Measurements from ENCODE around the gene EMX1.

DNA sequence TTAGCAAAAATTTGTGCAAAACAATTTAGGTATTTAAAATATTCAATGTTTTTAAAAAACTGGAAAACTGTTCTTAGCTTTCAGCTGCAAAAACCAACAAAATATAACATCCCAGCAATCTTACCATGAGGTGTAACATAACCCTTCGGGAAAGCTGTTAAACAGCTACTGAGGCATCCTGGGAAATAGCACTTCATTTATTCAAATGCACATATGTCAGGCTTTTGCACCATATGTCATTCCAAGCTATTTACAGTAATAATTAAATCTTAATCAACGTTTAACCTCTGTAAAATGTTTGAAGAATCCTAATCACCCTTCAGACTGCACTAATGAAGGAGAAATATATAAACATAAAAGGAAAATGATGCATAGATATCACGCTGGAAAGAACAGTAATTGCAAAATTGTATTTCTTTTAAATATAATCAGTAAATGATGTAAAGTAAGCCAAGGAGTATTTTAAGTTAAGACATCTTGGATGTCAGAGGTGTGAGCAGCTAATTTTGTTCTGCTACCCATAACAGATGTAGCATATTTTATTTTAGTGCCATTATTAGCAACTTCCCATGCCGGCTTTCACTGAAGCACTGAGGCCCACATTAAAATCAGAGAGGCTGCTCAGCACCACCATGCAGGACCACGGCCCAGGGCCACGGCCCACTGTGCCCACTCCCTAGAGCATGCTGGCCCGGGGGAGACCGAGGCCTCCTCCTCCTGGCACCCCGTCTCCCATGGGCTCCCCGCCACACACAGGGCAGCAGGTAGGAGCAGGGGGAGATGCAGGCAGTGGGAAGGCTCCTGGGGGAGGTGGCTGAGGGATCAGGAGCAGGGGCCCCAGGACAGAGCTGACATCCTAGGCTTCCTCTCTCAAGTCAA lies 30.9 kb downstream of the EMX1 start:
- TF ChIP-seq, protein P1, sequence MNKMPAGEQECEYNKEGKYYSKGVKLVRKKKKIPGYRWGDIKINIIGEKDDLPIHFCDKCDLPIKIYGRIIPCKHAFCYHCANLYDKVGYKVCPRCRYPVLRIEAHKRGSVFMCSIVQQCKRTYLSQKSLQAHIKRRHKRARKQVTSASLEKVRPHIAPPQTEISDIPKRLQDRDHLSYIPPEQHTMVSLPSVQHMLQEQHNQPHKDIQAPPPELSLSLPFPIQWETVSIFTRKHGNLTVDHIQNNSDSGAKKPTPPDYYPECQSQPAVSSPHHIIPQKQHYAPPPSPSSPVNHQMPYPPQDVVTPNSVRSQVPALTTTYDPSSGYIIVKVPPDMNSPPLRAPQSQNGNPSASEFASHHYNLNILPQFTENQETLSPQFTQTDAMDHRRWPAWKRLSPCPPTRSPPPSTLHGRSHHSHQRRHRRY (tag by site-specific recombination; IDR thresholded peaks at IDR 0.05) = no peak
- TF ChIP-seq ZNF768 (tag by site-specific recombination; IDR thresholded peaks at IDR 0.05) (no peak), RBAK (tag by site-specific recombination; IDR thresholded peaks at IDR 0.05) (no peak)
- TF ChIP-seq, protein P2, sequence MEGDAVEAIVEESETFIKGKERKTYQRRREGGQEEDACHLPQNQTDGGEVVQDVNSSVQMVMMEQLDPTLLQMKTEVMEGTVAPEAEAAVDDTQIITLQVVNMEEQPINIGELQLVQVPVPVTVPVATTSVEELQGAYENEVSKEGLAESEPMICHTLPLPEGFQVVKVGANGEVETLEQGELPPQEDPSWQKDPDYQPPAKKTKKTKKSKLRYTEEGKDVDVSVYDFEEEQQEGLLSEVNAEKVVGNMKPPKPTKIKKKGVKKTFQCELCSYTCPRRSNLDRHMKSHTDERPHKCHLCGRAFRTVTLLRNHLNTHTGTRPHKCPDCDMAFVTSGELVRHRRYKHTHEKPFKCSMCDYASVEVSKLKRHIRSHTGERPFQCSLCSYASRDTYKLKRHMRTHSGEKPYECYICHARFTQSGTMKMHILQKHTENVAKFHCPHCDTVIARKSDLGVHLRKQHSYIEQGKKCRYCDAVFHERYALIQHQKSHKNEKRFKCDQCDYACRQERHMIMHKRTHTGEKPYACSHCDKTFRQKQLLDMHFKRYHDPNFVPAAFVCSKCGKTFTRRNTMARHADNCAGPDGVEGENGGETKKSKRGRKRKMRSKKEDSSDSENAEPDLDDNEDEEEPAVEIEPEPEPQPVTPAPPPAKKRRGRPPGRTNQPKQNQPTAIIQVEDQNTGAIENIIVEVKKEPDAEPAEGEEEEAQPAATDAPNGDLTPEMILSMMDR (tag by site-specific recombination; IDR thresholded peaks at IDR 0.05) = no peak

Measured in HEK293 (cell line).